ENCODE results near the gene LDB2.

LDB2 gene

DNA sequence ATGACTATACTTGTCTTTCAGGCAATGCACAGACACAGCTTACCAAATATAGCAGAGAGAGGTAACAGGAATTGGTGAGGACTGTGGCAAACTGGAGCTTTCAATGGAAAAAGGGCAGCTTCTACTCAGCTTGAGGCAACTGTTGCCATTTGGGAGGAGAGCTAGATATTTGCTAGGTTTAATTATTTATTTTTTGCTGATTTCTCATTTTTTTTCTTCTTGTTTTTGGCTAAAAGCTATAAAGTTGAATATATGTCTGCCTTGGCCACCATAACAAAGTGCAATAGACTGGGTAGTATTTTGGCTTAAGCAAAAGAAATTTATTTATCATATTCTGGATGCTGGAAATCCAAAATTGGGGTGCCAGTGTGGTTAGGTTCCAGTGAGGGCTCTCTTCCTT is 93.9 kb downstream of the LDB2 start:
- TF ChIP-seq, protein P1, sequence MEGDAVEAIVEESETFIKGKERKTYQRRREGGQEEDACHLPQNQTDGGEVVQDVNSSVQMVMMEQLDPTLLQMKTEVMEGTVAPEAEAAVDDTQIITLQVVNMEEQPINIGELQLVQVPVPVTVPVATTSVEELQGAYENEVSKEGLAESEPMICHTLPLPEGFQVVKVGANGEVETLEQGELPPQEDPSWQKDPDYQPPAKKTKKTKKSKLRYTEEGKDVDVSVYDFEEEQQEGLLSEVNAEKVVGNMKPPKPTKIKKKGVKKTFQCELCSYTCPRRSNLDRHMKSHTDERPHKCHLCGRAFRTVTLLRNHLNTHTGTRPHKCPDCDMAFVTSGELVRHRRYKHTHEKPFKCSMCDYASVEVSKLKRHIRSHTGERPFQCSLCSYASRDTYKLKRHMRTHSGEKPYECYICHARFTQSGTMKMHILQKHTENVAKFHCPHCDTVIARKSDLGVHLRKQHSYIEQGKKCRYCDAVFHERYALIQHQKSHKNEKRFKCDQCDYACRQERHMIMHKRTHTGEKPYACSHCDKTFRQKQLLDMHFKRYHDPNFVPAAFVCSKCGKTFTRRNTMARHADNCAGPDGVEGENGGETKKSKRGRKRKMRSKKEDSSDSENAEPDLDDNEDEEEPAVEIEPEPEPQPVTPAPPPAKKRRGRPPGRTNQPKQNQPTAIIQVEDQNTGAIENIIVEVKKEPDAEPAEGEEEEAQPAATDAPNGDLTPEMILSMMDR (IDR thresholded peaks at IDR 0.05; ENCODE audit: extremely low read depth, missing control alignments) = no peak
- DNase-seq (ENCODE audit: low spot score) = no peak

DNA sequence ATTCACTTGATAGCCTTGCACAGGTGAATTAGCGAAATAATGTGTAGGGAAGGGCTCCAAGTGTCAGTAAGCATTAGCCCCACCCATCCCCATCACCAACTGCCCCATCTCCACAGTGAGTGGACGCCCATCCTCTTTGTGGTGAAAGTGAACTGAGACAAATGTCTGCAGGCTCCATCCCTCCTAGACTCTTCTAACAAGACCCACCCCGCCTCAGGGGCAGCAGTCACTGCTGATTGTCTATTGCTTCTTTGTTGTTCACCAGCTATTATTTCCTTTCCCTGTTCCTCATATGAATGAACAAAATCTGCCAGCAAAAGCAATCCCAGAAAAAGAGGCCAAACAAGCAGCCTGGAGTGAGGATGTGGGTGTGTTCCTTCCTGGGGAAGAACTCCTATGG is 96.4 kb downstream of the LDB2 start:
- TF ChIP-seq, protein P1 (IDR thresholded peaks at IDR 0.05; ENCODE audit: extremely low read depth, missing control alignments) = no peak
- no peak for DNase-seq (ENCODE audit: low spot score)

DNA sequence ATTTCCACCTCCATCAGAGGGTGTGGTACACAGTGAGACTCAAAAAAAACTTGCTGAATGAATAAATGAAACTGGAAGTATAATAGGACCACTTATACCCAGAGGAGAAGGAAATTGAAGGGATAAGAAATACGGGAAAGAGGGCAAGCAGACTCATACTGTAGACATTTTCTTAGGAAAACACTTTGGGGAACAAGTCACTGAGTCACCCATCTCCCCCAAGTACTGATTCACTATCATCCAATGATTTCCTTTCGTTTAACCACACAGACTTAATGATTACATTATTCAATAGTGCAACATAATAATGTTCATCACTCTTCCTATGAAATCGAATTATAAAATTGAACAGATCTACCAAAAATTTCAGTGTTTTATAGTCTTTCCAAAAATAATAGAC is 97.1 kb downstream of the LDB2 start:
- no peak for DNase-seq (ENCODE audit: low spot score)
- TF ChIP-seq, protein P1 (IDR thresholded peaks at IDR 0.05; ENCODE audit: extremely low read depth, missing control alignments) = no peak

DNA sequence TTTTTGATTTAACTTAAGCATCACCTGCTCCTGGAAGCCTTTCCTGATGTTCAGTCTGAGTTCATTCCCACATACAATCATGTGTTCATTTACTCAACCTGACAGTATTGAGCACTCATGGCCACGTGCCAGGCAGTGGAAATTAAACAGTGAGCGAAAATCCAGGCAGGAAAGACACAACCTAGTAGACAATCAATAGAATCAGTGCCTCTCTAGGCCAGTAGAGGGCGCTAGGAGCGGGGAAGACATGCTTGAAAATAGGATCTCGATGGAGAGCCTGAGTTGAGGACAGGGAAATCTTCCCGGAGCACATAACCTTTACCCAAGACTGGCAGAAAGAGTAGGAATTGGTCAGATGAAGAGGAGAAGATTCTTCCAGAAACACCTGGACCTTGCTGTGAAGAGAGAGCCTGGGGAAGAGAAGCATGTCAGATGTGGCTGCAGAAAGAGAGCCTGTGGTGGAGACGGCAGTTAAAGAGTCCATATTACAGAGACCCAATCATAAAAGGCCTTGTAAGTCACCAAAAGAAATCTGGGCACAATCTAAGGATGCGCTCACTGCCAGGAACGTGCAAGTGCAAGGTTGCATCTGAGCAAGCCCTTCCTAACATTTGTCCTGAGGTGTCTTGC is 103.5 kb downstream of the LDB2 start:
- peak; percentile 11 for DNase-seq (ENCODE audit: low spot score)

DNA sequence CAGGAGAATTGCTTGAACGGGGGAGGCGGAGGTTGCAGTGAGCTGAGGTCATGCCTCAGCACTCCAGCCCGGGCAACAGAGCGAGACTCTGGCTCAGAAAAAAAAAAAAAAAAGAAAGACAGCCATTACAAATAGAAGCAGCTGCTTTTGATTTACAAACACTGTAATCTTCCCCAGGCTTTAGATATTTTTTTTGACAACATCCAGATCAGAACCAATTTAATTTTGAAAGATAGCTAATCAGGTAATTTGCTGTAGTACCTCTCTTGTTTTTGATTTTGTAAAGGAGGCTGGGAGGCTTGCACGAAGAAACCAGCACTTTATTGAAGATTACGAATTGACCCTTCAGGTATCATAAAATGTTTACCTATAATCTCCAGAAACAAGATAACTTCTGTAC is 107.0 kb downstream of the LDB2 start:
- TF ChIP-seq, protein P1 (IDR thresholded peaks at IDR 0.05; ENCODE audit: extremely low read depth, missing control alignments) = no peak
- no peak for DNase-seq (ENCODE audit: low spot score)

More for the DNA sequence above, 103.5 kb downstream of the LDB2 start:
- TF ChIP-seq, protein P1 (IDR thresholded peaks at IDR 0.05; ENCODE audit: extremely low read depth, missing control alignments) = peak; percentile 81

DNA sequence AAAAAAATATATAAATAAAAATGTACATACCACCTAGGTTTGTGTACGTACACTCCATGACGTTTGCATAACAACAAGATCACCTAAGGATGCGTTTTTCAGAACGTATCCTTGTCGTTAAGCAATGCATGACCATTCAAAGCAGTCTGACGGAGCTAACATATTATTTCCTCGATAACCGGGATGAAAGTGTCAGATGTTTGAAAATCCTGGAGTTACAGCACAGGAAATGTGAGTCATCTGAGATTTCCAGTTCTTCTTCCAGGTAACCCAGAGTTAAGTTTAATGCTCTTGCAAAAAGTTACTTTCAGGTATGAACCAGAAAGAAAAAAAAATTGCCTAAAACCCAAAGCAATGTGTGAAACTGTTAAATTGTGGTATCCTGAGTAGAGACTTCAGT is 107.9 kb downstream of the LDB2 start:
- TF ChIP-seq, protein P1 (IDR thresholded peaks at IDR 0.05; ENCODE audit: extremely low read depth, missing control alignments) = no peak
- DNase-seq (ENCODE audit: low spot score) = no peak

DNA sequence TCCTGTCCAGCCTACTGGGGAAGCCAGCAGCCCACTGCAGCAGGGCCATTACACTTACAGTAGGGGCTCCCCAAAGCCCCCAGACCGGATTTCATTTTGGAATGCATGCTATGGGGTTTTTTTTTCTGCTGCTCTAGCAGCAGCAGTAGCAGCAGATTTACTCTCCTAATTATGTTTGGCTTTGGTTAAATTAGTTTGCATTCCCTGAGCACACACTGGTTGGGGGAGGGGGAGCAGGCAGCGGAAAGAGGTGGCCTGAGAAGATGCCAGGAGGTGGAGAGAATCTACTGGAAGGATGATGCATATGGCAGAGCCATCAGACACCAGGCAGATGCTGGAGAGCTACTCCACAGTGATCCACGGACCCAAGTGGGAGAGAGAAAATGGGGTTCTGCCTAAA is 109.6 kb downstream of the LDB2 start:
- no peak for DNase-seq (ENCODE audit: low spot score)
- TF ChIP-seq, protein P1 (IDR thresholded peaks at IDR 0.05; ENCODE audit: extremely low read depth, missing control alignments) = no peak

Data from GM20000 (cell line).